ENCODE measurements around the gene DGCR2.
"Not testable (repeated sequence)": the region's sequence is repeated elsewhere in the genome, so short reads cannot be mapped to it uniquely, and the experiment has no call there.

Gene DGCR2

GRCh38 chr22:19057999-19058491, 64.2 kb downstream of the DGCR2 start:
- no peak for DNase-seq

GRCh38 chr22:19057539-19057938, 64.7 kb downstream of the DGCR2 start:
- no peak for DNase-seq

GRCh38 chr22:19056951-19057401, 65.2 kb downstream of the DGCR2 start:
- no peak for DNase-seq

GRCh38 chr22:19055801-19056200, 66.4 kb downstream of the DGCR2 start:
- no peak for DNase-seq

- DNase-seq = no peak
Observed at GRCh38 chr22:19052941-19053541, 69.2 kb downstream of the DGCR2 start.

GRCh38 chr22:19051381-19052072, 70.7 kb downstream of the DGCR2 start:
- DNase-seq = no peak

- DNase-seq = not testable (repeated sequence)
Observed at GRCh38 chr22:19050847-19051246, 71.4 kb downstream of the DGCR2 start.

GRCh38 chr22:19050117-19050516, 72.1 kb downstream of the DGCR2 start:
- no peak for DNase-seq

GRCh38 chr22:19048531-19048930, 73.7 kb downstream of the DGCR2 start:
- DNase-seq = no peak

- DNase-seq = no peak
Observed at GRCh38 chr22:19047993-19048392, 74.2 kb downstream of the DGCR2 start.

GRCh38 chr22:19046719-19047609, 75.2 kb downstream of the DGCR2 start:
- no peak for DNase-seq

- DNase-seq = no peak
Observed at GRCh38 chr22:19046287-19046686, 75.9 kb downstream of the DGCR2 start.

GRCh38 chr22:19045094-19045493, 77.1 kb downstream of the DGCR2 start:
- DNase-seq = no peak

GRCh38 chr22:19044381-19044780, 77.8 kb downstream of the DGCR2 start:
- no peak for DNase-seq

- DNase-seq = no peak
Observed at GRCh38 chr22:19043121-19044085, 78.8 kb downstream of the DGCR2 start.

GRCh38 chr22:19042285-19043120, 79.7 kb downstream of the DGCR2 start:
- DNase-seq = no peak

GRCh38 chr22:19041704-19042074, 80.5 kb downstream of the DGCR2 start:
- DNase-seq = no peak

GRCh38 chr22:19040888-19041703, 81.1 kb downstream of the DGCR2 start:
- DNase-seq = no peak

- no peak for DNase-seq
Observed at GRCh38 chr22:19040391-19040861, 81.8 kb downstream of the DGCR2 start.

GRCh38 chr22:19039796-19040280, 82.4 kb downstream of the DGCR2 start:
- no peak for DNase-seq
